ENCODE measurements around the gene ERFE. TPM values are rescaled to one million over a fixed set of nuclear protein-coding genes. Genes with fewer than 3 reads are reported as not detected.

ERFE gene
- polyA plus RNA-seq, 1 experiment: 2.9 TPM

DNA sequence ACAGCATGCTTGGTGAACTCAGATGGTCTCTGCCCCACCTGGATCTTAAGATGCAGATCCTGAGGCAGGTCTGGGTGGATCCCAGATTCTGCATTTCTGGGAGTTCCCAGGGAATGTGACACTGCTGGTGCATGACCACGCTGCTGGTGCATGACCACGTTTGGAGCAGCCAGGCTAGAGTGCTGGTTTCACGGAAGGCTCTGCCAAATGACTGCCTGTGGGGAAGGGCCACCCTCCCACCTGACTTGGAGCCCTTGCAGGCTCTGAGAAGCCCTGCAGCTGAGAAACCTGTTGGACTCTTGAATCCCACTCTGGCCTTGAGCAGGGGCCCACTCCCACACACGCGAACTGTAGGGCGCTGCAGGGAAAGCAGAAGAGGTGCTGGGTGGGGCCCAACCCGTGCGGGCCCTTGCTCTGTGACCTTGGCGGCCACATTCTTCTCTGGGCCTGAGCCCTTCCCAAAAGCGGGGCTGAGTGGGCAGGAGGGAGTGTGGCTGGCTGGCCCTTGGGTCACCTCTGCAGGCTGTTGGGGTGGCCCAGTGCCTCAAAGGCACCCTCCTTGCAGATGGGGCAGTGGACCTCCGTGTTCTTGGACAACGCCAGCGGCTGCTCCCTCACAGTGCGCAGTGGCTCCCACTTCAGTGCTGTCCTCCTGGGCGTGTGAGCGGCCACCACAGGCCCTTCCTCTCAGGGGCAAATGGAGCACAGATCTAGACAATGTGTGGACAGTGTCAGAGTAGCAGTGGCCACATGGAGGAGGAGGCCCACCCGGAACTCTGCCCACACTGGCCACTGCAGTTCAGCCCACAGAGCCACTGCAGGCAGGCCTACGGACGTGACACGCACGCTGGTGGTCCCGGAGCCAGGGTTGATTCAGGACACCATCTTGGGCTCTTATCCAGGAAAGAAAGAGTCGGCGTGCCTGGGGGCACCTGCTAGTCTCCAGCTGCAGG is 7.9 kb downstream of the ERFE start:
- TF ChIP-seq, protein P1, sequence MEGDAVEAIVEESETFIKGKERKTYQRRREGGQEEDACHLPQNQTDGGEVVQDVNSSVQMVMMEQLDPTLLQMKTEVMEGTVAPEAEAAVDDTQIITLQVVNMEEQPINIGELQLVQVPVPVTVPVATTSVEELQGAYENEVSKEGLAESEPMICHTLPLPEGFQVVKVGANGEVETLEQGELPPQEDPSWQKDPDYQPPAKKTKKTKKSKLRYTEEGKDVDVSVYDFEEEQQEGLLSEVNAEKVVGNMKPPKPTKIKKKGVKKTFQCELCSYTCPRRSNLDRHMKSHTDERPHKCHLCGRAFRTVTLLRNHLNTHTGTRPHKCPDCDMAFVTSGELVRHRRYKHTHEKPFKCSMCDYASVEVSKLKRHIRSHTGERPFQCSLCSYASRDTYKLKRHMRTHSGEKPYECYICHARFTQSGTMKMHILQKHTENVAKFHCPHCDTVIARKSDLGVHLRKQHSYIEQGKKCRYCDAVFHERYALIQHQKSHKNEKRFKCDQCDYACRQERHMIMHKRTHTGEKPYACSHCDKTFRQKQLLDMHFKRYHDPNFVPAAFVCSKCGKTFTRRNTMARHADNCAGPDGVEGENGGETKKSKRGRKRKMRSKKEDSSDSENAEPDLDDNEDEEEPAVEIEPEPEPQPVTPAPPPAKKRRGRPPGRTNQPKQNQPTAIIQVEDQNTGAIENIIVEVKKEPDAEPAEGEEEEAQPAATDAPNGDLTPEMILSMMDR (IDR thresholded peaks at IDR 0.05; ENCODE audit: insufficient read depth, low read depth, low read length): no peak
- Histone ChIP-seq H3K27me3 (ENCODE audit: control insufficient read depth, insufficient read depth, low read length) (peaks cover 5% of the 10 kb centered on the region; the same call in 1 of the 2 replicates), H3K4me3 (ENCODE audit: low read depth, low read length) (no peak overlapping the region), H3K36me3 (ENCODE audit: control insufficient read depth, insufficient read depth, low read length) (peaks cover 11% of the 10 kb centered on the region)
- DNase-seq (ENCODE audit: low read depth): no peak
- CTCF ChIA-PET: interaction anchor here (1.2 kb wide), 1 partner anchor 23 kb away, joined by 4 read pairs; no protein-coding TSS in a partner anchor
- POLR2A ChIA-PET: no interaction called here

DNA sequence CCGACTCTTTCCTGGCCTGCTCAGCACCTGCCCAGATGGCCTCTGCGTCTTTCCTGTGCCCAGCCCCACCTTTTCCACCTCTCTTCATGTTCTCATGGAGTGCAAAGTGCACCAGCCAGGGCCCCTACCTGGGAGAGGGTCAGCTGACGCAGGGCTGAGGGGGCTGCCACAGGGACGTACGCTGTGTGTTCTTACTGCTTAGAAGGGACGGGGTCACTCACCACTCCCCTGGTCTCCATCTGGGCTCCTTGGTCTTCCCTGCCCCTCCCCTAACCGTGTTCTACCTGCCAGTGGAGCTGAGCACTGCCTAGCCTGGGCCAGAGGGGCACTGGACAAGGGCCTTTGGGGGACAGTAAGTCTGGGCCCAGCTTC is 8.6 kb downstream of the ERFE start:
- TF ChIP-seq, protein P1 (IDR thresholded peaks at IDR 0.05; ENCODE audit: insufficient read depth, low read depth, low read length): no peak
- H3K36me3 ChIP-seq (ENCODE audit: control insufficient read depth, insufficient read depth, low read length): peaks cover 12% of the 10 kb centered on the region
- CTCF ChIA-PET: interaction anchor here (1.2 kb wide), 1 partner anchor 24 kb away, joined by 4 read pairs; no protein-coding TSS in a partner anchor
- H3K4me3 ChIP-seq (ENCODE audit: low read depth, low read length): no peak overlapping the region
- H3K27me3 ChIP-seq (ENCODE audit: control insufficient read depth, insufficient read depth, low read length): peaks cover 5% of the 10 kb centered on the region; the same call in 1 of the 2 replicates
- POLR2A ChIA-PET: no interaction called here
- no peak for DNase-seq (ENCODE audit: low read depth)

DNA sequence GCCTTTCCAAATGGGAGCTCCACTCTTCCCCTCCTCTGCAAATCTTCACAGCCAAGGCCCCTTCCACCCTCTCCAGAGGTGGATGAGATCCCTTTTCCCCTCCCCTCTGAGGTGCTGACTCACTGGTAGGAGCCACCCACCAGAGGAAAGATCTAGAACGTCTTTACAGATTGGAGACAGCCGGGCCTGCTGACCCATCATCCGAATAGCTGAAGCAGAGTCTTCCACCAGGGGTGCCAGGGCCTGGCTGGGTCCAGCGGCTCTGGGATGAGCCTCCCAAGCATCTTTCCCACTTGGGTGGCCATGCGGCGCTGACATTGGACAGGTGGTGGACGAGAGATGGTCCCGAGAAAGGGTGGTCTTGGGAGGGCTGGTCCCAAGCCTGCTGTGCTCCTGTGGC is 9.0 kb downstream of the ERFE start:
- ChIA-PET POLR2A (no interaction called here), CTCF (interaction anchor here (0.9 to 1.2 kb wide), 2 partner anchors 8 to 24 kb away, joined by 4 read pairs; no protein-coding TSS in a partner anchor)
- peaks cover 5% of the 10 kb centered on the region; the same call in 1 of the 2 replicates for H3K27me3 ChIP-seq (ENCODE audit: control insufficient read depth, insufficient read depth, low read length)
- TF ChIP-seq, protein P1 (IDR thresholded peaks at IDR 0.05; ENCODE audit: insufficient read depth, low read depth, low read length): no peak
- peaks cover 16% of the 10 kb centered on the region for H3K36me3 ChIP-seq (ENCODE audit: control insufficient read depth, insufficient read depth, low read length)
- DNase-seq (ENCODE audit: low read depth): no peak
- H3K4me3 ChIP-seq (ENCODE audit: low read depth, low read length): no peak overlapping the region

DNA sequence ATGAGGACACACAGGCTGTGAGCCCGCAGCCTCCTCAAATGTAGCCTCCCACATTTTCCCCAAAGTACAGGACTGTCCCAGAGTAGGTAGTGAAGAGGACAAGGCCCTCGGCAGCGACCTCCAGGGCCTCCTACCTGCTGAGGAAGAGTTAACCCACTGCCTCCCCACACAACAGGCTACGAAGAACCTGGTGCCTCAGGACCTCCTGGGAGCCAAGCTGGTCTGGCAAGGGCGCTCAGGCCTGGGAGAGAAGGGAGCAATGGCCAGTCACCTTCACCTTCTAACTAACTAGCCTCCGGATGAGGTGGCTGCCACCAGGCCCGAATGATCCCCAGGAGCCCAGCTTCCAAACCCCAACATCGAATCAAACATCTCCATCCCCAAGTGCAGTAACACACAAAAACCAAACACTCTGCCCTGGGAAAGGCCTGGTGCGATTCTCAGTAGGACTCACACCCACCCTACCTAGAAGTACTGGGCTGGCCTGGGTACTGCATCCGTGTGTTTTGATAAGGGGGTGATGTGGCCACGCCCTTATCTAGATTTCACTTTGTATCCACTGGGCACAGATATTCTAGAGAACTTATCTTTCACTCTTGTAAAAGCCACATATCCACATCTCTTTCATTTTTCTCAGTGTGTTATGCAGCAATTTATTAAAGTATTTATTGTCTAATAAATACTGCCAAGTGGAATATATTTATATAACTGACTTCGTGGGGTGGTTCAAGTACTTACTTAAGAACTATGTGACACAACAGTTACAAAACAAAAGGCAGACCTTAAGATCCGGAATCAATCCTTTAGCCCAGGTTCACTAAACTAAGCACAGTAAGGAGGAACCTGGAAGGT is 9.7 kb downstream of the ERFE start:
- TF ChIP-seq, protein P1 (IDR thresholded peaks at IDR 0.05; ENCODE audit: insufficient read depth, low read depth, low read length): no peak
- Histone ChIP-seq H3K36me3 (ENCODE audit: control insufficient read depth, insufficient read depth, low read length) (peaks cover 18% of the 10 kb centered on the region), H3K27me3 (ENCODE audit: control insufficient read depth, insufficient read depth, low read length) (0 out of 2 replicates have a peak, but pooled peaks cover 1% of the 10 kb centered on the region), H3K4me3 (ENCODE audit: low read depth, low read length) (no peak overlapping the region)
- no peak for DNase-seq (ENCODE audit: low read depth)
- ChIA-PET CTCF (interaction anchor here (0.9 to 1.2 kb wide), 2 partner anchors 9 to 25 kb away, joined by 4 read pairs; no protein-coding TSS in a partner anchor), POLR2A (no interaction called here)
